Adipocyte (in vitro differentiated cells): ENCODE data around the gene IFITM1.

Source experiments
- DNase-seq: peaks from one replicate; pipeline ENCODE4 v3.0.0-alpha.2; 2015; ENCODE audit warnings: low read depth
- H3K27me3 ChIP-seq: replicated peaks from 2 replicates; pipeline ENCODE4 v1.7.0; 2013; ENCODE audit warnings: mild to moderate bottlenecking, low read length, moderate library complexity; ENCODE audit not compliant: control insufficient read depth, insufficient read depth
- H3K36me3 ChIP-seq: 2 replicates; pipeline ENCODE4 v1.7.0; 2013; ENCODE audit warnings: low read length, mild to moderate bottlenecking, moderate library complexity; ENCODE audit not compliant: control insufficient read depth, insufficient read depth, severe bottlenecking
- H3K4me1 ChIP-seq: 2 replicates; pipeline ENCODE4 v1.7.0; 2013; ENCODE audit warnings: mild to moderate bottlenecking, low read length, moderate library complexity; ENCODE audit not compliant: control insufficient read depth, insufficient read depth
- H3K4me3 ChIP-seq: 2 replicates; pipeline ENCODE4 v1.7.0; 2013; ENCODE audit warnings: mild to moderate bottlenecking, low read length, moderate library complexity
- H3K9ac ChIP-seq: 2 replicates; pipeline ENCODE4 v1.7.0; 2013; ENCODE audit warnings: mild to moderate bottlenecking, low read length, moderate library complexity
- H3K9me3 ChIP-seq: 2 replicates; pipeline ENCODE4 v1.7.0; 2013; ENCODE audit warnings: mild to moderate bottlenecking, low read length, moderate library complexity; ENCODE audit not compliant: control insufficient read depth

IFITM1 gene

GRCh38 chr11:278001-278951 lies 35.6 kb upstream of the IFITM1 start, which contains the start of gene NLRP6:
TSS of gene NLRP6 (plus strand) at chr11:278407. CDS start at chr11:278570, 163 bp downstream.
- peaks cover 16% of the 10 kb centered on the region for H3K9me3 ChIP-seq
- H3K27me3 ChIP-seq = peaks cover 49% of the 10 kb centered on the region
- H3K36me3 ChIP-seq = no peaks in the 10 kb centered on the region
- H3K9ac ChIP-seq = no peak within 1 kb of the TSS
- no peak within 1 kb of the TSS for H3K4me3 ChIP-seq
- no peaks in the 10 kb centered on the region for H3K4me1 ChIP-seq
- no peak for DNase-seq

DNA sequence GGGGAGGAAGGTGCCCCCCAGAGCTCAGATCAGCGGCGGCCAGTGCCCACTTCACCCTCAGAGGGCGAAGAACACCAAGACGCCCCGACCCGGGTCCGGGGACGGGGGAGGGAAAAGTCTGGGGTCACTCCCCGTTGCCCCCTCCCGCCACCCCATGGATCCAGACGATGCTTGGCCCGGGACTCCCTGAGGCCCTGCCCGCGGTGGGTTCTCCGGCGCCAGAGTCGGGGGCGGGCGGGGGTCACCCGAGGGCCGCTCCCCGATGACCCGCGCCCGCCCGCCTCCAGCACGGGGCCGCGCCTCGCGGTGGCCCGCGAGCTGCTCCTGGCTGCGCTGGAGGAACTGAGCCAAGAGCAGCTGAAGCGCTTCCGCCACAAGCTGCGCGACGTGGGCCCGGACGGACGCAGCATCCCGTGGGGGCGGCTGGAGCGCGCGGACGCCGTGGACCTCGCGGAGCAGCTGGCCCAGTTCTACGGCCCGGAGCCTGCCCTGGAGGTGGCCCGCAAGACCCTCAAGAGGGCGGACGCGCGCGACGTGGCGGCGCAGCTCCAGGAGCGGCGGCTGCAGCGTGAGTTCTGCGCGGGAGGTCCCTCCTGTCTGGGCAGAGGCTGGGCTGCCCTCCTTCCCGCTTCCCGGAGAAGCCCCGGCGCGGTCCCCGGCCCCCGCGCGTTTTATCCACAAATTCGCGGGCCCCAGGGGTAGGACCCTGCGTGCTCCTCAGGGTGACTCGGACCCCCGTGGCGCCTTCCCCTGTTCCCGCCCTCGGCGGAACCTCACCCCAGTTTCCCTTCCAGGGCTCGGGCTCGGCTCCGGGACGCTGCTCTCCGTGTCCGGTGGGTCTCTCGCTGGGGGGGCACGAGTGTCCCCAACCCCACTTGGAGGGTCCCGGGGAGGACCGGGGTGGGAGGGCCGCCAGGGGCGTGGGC lies 34.5 kb upstream of the IFITM1 start:
- Histone ChIP-seq H3K9ac (no peak overlapping the region), H3K9me3 (peaks cover 16% of the 10 kb centered on the region), H3K27me3 (peaks cover 52% of the 10 kb centered on the region), H3K4me3 (no peak overlapping the region), H3K36me3 (no peaks in the 10 kb centered on the region), H3K4me1 (no peaks in the 10 kb centered on the region)
- no peak for DNase-seq

DNA sequence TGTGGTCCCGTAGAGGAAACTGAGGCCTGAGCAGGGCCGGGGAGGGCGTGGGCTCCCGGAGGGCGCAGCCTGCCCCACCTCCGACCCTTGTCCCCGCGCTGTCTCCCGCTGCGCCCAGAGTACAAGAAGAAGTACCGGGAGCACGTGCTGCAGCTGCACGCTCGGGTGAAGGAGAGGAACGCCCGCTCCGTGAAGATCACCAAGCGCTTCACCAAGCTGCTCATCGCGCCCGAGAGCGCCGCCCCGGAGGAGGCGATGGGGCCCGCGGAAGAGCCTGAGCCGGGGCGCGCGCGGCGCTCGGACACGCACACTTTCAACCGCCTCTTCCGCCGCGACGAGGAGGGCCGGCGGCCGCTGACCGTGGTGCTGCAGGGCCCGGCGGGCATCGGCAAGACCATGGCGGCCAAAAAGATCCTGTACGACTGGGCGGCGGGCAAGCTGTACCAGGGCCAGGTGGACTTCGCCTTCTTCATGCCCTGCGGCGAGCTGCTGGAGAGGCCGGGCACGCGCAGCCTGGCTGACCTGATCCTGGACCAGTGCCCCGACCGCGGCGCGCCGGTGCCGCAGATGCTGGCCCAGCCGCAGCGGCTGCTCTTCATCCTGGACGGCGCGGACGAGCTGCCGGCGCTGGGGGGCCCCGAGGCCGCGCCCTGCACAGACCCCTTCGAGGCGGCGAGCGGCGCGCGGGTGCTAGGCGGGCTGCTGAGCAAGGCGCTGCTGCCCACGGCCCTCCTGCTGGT lies 33.7 kb upstream of the IFITM1 start:
- Histone ChIP-seq H3K9me3 (peaks cover 10% of the 10 kb centered on the region), H3K9ac (no peak overlapping the region), H3K36me3 (no peaks in the 10 kb centered on the region), H3K4me1 (no peaks in the 10 kb centered on the region), H3K27me3 (peaks cover 46% of the 10 kb centered on the region), H3K4me3 (no peak overlapping the region)
- DNase-seq = peak; percentile 51

DNA sequence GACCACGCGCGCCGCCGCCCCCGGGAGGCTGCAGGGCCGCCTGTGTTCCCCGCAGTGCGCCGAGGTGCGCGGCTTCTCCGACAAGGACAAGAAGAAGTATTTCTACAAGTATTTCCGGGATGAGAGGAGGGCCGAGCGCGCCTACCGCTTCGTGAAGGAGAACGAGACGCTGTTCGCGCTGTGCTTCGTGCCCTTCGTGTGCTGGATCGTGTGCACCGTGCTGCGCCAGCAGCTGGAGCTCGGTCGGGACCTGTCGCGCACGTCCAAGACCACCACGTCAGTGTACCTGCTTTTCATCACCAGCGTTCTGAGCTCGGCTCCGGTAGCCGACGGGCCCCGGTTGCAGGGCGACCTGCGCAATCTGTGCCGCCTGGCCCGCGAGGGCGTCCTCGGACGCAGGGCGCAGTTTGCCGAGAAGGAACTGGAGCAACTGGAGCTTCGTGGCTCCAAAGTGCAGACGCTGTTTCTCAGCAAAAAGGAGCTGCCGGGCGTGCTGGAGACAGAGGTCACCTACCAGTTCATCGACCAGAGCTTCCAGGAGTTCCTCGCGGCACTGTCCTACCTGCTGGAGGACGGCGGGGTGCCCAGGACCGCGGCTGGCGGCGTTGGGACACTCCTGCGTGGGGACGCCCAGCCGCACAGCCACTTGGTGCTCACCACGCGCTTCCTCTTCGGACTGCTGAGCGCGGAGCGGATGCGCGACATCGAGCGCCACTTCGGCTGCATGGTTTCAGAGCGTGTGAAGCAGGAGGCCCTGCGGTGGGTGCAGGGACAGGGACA lies 32.9 kb upstream of the IFITM1 start:
- Histone ChIP-seq H3K9ac (no peak overlapping the region), H3K27me3 (peaks cover 51% of the 10 kb centered on the region), H3K9me3 (peaks cover 6% of the 10 kb centered on the region), H3K4me3 (no peak overlapping the region), H3K36me3 (no peaks in the 10 kb centered on the region), H3K4me1 (no peaks in the 10 kb centered on the region)
- no peak for DNase-seq

- H3K36me3 ChIP-seq = no peaks in the 10 kb centered on the region
- H3K9ac ChIP-seq = no peak overlapping the region
- DNase-seq = no peak
- no peak overlapping the region for H3K4me3 ChIP-seq
- H3K4me1 ChIP-seq = no peaks in the 10 kb centered on the region
- peaks cover 51% of the 10 kb centered on the region for H3K27me3 ChIP-seq
- no peaks in the 10 kb centered on the region for H3K9me3 ChIP-seq
These were observed 32.2 kb upstream of the IFITM1 start for GRCh38 chr11:281486-282161.

GRCh38 chr11:282171-282570 lies 31.7 kb upstream of the IFITM1 start:
- no peak overlapping the region for H3K9ac ChIP-seq
- H3K27me3 ChIP-seq = peaks cover 51% of the 10 kb centered on the region
- H3K36me3 ChIP-seq = no peaks in the 10 kb centered on the region
- H3K9me3 ChIP-seq = no peaks in the 10 kb centered on the region
- no peaks in the 10 kb centered on the region for H3K4me1 ChIP-seq
- H3K4me3 ChIP-seq = no peak overlapping the region
- no peak for DNase-seq

GRCh38 chr11:282630-283360 lies 31.0 kb upstream of the IFITM1 start:
- no peak for DNase-seq
- Histone ChIP-seq H3K9me3 (no peaks in the 10 kb centered on the region), H3K4me1 (no peaks in the 10 kb centered on the region), H3K9ac (no peak overlapping the region), H3K27me3 (peaks cover 50% of the 10 kb centered on the region), H3K4me3 (no peak overlapping the region), H3K36me3 (no peaks in the 10 kb centered on the region)

GRCh38 chr11:283405-284104 lies 30.3 kb upstream of the IFITM1 start:
- Histone ChIP-seq H3K27me3 (peaks cover 51% of the 10 kb centered on the region), H3K4me1 (peaks cover 4% of the 10 kb centered on the region), H3K36me3 (no peaks in the 10 kb centered on the region), H3K9ac (no peak overlapping the region), H3K9me3 (no peaks in the 10 kb centered on the region), H3K4me3 (no peak overlapping the region)
- DNase-seq = no peak
